Measurements from ENCODE around the gene STXBP2. TPM values are rescaled to one million over a fixed set of nuclear protein-coding genes. Genes with fewer than 3 reads are reported as not detected.
"Not testable (repeated sequence)": the region's sequence is repeated elsewhere in the genome, so short reads cannot be mapped to it uniquely, and the experiment has no call there.

STXBP2 gene
- polyA plus RNA-seq, 1 experiment, result 5.0 TPM

DNA sequence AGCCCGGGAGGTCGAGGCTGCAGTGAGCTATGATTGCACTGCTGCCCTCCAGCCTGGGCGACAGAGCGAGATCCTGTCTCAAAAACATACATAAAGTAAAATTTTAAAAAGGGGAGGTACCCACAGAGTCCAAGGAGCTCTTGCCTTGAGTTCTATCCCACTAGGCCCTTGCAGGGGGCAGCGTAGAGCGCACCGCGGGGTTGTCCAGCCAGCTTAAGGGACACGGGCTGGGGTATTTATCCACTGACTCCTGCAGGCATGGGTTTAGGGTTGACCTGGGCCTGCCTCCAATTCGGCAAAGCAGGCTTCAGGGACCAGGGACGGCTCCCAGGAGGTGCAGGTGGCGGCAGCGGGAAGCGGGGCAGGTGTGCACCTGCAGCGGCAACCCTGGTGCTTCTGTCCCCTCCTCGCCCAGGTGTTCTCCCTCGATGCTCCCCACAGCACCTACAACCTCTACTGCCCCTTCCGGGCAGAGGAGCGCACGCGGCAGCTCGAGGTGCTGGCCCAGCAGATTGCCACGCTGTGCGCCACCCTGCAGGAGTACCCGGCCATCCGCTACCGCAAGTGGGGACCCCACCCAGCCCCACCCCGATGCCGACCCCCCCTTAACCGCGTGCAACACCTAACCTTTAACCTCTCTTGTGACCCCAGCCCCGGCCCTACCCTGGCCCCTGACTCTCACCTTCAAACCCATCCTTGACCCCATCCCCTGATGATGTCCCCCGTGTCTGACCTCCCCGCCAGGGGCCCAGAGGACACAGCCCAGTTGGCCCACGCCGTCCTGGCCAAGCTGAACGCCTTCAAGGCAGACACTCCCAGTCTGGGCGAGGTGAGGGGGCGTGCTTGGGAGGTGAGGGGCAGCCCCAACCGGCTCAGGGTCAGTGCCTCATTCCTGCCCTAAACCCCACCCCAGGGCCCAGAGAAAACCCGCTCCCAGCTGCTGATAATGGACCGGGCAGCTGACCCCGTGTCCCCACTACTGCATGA is 4.7 kb downstream of the STXBP2 start:
- Histone ChIP-seq H3K27me3 (ENCODE audit: control insufficient read depth, insufficient read depth, low read length) (peaks cover 6% of the 10 kb centered on the region), H3K27ac (ENCODE audit: low read depth, low read length) (no peak overlapping the region), H3K4me3 (ENCODE audit: low read depth, low read length) (no peak overlapping the region), H3K9me3 (ENCODE audit: control insufficient read depth, insufficient read depth, low read length) (peaks cover 19% of the 10 kb centered on the region; the same call in 1 of the 2 replicates)
- TF ChIP-seq, protein P1, sequence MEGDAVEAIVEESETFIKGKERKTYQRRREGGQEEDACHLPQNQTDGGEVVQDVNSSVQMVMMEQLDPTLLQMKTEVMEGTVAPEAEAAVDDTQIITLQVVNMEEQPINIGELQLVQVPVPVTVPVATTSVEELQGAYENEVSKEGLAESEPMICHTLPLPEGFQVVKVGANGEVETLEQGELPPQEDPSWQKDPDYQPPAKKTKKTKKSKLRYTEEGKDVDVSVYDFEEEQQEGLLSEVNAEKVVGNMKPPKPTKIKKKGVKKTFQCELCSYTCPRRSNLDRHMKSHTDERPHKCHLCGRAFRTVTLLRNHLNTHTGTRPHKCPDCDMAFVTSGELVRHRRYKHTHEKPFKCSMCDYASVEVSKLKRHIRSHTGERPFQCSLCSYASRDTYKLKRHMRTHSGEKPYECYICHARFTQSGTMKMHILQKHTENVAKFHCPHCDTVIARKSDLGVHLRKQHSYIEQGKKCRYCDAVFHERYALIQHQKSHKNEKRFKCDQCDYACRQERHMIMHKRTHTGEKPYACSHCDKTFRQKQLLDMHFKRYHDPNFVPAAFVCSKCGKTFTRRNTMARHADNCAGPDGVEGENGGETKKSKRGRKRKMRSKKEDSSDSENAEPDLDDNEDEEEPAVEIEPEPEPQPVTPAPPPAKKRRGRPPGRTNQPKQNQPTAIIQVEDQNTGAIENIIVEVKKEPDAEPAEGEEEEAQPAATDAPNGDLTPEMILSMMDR (IDR thresholded peaks at IDR 0.05; ENCODE audit: low read depth, low read length), result no peak
- no peak for DNase-seq (ENCODE audit: low read depth, low spot score)
- POLR2A ChIA-PET, result no interaction called here
- CTCF ChIA-PET, result interaction anchor here (0.9 kb wide), 1 partner anchor 73 kb away, joined by 3 read pairs; no protein-coding TSS in a partner anchor

DNA sequence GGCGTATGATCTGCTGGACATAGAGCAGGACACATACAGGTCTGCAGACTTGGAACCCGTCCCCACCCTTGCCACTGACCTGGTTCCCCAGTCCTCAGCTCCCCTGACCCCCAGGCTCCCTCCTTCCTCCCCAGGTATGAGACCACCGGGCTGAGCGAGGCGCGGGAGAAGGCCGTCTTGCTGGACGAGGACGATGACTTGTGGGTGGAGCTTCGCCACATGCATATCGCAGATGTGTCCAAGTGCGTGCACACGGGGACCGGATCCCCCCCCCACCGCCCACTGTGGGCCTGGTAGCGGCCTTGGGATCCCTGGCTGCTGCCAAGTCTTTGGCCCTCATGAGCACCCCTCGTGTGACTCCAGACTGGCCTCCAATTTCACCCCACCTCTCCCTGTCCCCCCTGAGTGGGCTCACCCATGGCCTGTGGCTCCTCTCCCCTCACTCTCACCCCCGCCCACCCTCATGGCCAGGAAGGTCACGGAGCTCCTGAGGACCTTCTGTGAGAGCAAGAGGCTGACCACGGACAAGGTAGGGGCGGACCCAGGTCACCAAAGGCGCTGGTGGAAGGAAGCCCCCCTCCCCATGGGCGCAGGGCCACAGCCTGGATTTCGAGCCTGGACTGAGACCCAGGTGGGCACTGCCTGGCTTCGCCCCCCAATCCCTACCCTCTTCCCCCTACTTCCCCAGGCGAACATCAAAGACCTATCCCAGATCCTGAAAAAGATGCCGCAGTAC is 5.6 kb downstream of the STXBP2 start:
- DNase-seq (ENCODE audit: low read depth, low spot score), result no peak
- Histone ChIP-seq H3K27ac (ENCODE audit: low read depth, low read length) (no peak overlapping the region), H3K9me3 (ENCODE audit: control insufficient read depth, insufficient read depth, low read length) (peaks cover 19% of the 10 kb centered on the region; the same call in 1 of the 2 replicates), H3K4me3 (ENCODE audit: low read depth, low read length) (no peak overlapping the region), H3K27me3 (ENCODE audit: control insufficient read depth, insufficient read depth, low read length) (peaks cover 3% of the 10 kb centered on the region)
- CTCF ChIA-PET, result no interaction called here
- POLR2A ChIA-PET, result no interaction called here
- TF ChIP-seq, protein P1 (IDR thresholded peaks at IDR 0.05; ENCODE audit: low read depth, low read length), result no peak

DNA sequence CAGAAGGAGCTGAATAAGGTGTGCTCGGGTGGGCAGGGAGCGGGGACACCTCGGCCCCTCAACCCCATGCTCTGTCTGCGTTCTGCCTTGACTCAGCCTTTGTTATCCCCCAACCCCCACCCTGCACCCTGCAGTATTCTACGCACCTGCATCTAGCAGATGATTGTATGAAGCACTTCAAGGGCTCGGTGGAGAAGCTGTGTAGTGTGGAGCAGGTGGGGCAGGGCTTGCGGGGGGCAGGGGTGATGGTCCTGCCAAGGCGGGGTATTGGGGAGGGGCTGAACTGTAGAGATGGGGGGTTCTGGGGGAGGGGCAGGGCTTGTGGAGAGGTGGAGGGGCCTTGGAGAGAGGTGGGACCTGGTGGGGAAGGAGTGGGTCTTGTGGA is 6.1 kb downstream of the STXBP2 start:
- CTCF ChIA-PET, result no interaction called here
- POLR2A ChIA-PET, result no interaction called here

DNA sequence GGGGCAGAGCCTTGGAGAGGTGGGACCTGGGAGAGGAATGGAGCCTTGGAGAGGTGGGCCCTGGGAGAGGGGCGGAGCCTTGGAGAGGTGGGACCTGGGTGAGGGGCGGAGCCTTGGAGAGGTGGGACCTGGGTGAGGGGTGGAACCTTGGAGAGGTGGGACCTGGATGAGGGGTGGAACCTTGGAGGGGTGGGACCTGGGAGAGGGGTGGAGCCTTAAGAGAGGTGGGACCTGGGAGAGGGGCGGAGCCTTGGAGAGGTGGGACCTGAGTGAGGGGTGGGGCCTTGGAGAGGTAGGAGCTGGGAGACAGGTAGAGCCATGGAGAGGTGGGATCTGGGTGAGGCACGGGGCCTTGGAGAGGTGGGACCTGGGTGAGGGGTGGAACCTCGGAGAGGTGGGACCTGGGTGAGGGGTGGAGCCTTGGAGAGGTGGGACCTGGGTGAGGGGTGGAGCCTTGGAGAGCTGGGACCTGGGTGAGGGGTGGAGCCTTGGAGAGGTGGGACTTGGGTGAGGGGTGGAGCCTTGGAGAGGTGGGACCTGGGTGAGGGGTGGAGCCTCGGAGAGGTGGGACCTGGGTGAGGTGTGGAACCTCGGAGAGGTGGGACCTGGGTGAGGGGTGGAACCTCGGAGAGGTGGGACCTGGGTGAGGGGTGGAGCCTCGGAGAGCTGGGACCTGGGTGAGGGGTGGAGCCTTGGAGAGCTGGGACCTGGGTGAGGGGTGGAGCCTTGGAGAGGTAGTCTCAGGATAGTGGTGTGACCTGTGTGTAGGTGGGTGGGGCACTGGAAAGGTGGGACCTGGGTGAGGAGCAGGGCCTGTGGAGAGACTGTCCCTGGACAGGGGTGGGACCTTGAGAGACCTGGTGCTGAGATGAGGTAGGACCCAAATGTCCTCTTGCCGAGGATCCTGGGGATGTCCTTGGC is 7.0 kb downstream of the STXBP2 start:
- H3K27me3 ChIP-seq (ENCODE audit: control insufficient read depth, insufficient read depth, low read length); CTCF ChIA-PET; H3K4me3 ChIP-seq (ENCODE audit: low read depth, low read length); H3K27ac ChIP-seq (ENCODE audit: low read depth, low read length); POLR2A ChIA-PET; DNase-seq (ENCODE audit: low read depth, low spot score): not testable (repeated sequence)
- H3K9me3 ChIP-seq (ENCODE audit: control insufficient read depth, insufficient read depth, low read length), result peaks cover 19% of the 10 kb centered on the region; the same call in 1 of the 2 replicates

More for the DNA sequence above, 6.1 kb downstream of the STXBP2 start:
- Histone ChIP-seq H3K4me3 (ENCODE audit: low read depth, low read length) (no peak overlapping the region), H3K9me3 (ENCODE audit: control insufficient read depth, insufficient read depth, low read length) (peaks cover 19% of the 10 kb centered on the region; the same call in 1 of the 2 replicates), H3K27ac (ENCODE audit: low read depth, low read length) (no peak overlapping the region), H3K27me3 (ENCODE audit: control insufficient read depth, insufficient read depth, low read length) (no peaks in the 10 kb centered on the region)
- TF ChIP-seq, protein P1 (IDR thresholded peaks at IDR 0.05; ENCODE audit: low read depth, low read length), result no peak
- DNase-seq (ENCODE audit: low read depth, low spot score), result no peak

DNA sequence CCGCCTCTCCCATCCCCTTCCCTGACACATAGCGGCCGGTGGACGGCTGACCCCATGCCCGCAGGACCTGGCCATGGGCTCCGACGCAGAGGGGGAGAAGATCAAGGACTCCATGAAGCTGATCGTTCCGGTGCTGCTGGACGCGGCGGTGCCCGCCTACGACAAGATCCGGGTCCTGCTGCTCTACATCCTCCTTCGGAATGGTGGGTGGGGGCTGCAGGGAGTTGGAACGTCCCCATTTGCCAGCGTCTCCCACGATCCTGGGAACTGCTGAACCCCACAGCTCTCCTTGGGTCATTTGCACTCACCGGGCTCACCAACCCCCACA is 7.6 kb downstream of the STXBP2 start:
- H3K4me3 ChIP-seq (ENCODE audit: low read depth, low read length), result no peak overlapping the region
- TF ChIP-seq, protein P1 (IDR thresholded peaks at IDR 0.05; ENCODE audit: low read depth, low read length), result no peak
- H3K27me3 ChIP-seq (ENCODE audit: control insufficient read depth, insufficient read depth, low read length), result no peaks in the 10 kb centered on the region
- ChIA-PET CTCF (no interaction called here), POLR2A (no interaction called here)
- no peak for DNase-seq (ENCODE audit: low read depth, low spot score)
- H3K9me3 ChIP-seq (ENCODE audit: control insufficient read depth, insufficient read depth, low read length), result peaks cover 19% of the 10 kb centered on the region; the same call in 1 of the 2 replicates
- no peak overlapping the region for H3K27ac ChIP-seq (ENCODE audit: low read depth, low read length)
